NCI-H187 (cell line): ENCODE results near the gene STIP1.

Experiments
- DNase-seq, 2 experiments: peaks; one replicate each; lab custom pipeline; 2025; lab: John Stamatoyannopoulos, UW

STIP1 gene

DNA sequence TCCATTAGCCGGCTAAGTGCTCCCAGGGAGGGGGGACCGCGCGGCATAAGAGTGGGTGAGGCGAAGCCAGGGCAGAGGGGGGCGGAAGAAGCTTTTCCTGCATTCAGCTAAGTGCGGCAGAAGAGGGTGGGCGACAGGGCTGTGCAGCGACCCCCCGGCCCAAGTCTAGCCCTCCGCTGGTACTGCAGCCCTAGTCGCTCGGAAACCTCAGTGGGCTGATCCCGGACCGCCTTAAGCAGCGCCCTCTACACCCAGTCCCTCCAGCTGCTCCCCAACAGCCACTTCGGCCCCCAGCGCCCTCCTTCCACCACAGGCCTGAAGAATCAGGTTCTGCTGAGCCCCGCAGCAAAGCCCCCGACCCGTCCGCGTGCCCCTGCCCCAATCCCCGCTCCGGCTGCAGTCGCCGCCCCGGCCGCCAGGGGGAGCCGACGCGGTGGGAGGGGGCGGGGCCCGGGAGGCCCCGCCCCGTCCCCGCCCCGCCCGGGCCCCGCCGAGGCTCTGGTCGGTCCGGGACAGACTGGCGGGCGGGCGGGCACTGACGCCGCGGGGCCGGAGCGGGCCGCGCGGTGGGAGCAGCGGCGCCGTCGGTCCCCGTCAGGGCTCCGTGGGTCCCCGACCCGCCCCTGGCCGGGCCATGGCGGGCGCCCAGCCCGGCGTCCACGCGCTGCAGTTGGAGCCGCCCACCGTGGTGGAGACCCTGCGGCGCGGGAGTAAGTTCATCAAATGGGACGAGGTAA is 65.2 kb downstream of the STIP1 start, which contains the start of gene PLCB3:
Gene PLCB3 (plus strand): TSS at position 515 of the 737 bp plus-strand sequence. CDS start 120 bp downstream, at position 635.
- peak in 1 of 2 experiments; percentile 14 for DNase-seq

GRCh38 chr11:64251753-64252002 is 65.7 kb downstream of the STIP1 start:
- DNase-seq = no peak

DNA sequence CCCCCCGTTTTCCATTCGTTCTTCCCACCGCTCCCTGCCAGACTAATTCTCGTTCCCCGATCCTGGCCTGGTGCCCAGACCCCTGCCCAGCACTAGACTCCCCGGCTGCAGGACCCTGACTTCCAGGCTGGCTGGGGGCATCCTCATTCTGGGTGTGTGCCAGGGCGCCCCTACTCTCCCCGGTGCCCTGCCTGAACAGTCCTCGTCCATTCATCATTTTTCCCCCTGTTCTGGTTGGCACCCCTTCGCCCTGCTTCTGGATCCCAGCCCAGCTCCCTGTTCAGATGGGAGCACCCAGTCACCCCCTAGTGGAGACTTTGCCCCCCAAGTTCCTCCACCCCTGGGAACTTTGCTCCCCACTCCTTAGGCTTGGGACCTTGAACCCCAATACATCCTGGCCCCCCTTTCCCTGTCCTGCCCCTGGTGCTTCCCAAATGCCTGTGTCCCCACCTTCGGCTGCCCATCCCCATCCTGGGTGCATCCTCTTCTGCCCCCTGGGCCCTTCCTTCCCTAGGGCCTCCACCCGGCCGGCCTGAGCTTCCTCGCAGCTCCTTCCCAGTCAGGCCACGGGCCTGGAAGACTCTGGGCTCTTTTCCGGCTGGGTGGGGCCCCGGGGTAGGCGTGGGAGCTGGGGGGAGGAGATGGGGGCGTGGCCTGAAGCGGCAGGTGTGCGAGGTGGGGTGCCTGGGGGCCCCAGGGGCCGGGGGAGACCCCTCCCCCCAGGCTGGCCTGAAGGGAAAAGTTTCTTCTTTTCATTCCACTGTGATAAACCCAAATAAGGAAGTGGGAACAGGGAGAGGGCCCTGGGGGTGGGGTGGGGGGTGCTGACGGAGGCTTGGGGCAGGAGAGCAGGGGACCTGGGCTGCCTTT is 66.3 kb downstream of the STIP1 start:
- DNase-seq = no peak

- DNase-seq = no peak
Measured at GRCh38 chr11:64253043-64253442, 67.1 kb downstream of the STIP1 start.

DNA sequence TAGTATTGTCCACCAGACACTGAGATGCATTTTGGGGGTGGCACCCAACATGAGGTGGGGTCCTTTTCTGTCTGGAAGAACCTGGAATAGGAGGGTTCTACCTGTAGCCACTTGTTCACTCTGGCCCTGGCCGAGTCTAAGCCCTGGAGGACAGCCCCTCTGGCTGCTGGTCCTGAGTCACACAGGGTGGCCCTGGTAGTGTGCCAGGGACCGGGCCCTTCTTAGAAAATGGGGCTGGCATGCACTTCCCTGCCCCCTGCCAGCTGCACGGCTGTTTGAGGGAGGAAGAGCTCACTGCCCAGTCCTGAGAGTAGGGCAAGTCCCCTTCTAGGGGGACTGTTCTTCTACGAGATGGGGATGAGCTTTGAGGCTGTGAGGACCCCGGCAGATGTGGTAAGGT is 67.5 kb downstream of the STIP1 start:
- no peak for DNase-seq
